HepG2 (cell line): ENCODE data around the gene PRMT2. TPM values are rescaled to one million over a fixed set of nuclear protein-coding genes. Genes with fewer than 3 reads are reported as not detected.

Experiments used
- ATAC-seq: fragments of 200-7000 bp; cut with Tn5 transposase; 3 replicates; pipeline ENCODE4 v1.9.1; 2020; ENCODE audit warnings: mild to moderate bottlenecking, moderate library complexity
- BruUV-seq: library from RNA; stranded (reverse); fragments of 400-500 nt; replicated peaks from 2 replicates; lab custom pipeline; 2021; lab: Mats Ljungman, UMichigan
- CTCF ChIA-PET: fragments of 300-600 bp; formaldehyde crosslinking; extraction: SDS; loops from one replicate; lab custom pipeline; 2021; ENCODE audit warnings: low total read pairs, inconsistent platforms, low intra/inter-chr PET ratio; lab: Yijun Ruan, JAX
- POLR2A ChIA-PET: fragments of 350-600 bp; sonication (Branson Sonifier 250); formaldehyde crosslinking; loops from one replicate; lab custom pipeline; 2020; ENCODE audit warnings: antibody characterized with exemption, inconsistent platforms; lab: Yijun Ruan, JAX
- DNase-seq: peaks from one replicate; pipeline ENCODE4 v3.0.0-alpha.2; 2015; ENCODE audit warnings: low spot score
- FAIRE-seq: peaks from 3 replicates; lab custom pipeline; 2011; peaks lifted over from hg19 to GRCh38; lab: Jason Lieb, UNC
- H2AFZ ChIP-seq: one replicate; pipeline ENCODE4 v1.6.1; 2011; ENCODE audit warnings: low read length, inconsistent platforms
- H3K27ac ChIP-seq: fragments of 300-600 bp; 3 replicates; pipeline ENCODE4 v1.8.0; 2011; ENCODE audit warnings: mixed run types, mild to moderate bottlenecking, mixed read lengths, low read length, inconsistent platforms; ENCODE audit not compliant: insufficient read depth; ENCODE audit errors: extremely low read length
- H3K27me3 ChIP-seq, 2 experiments: fragments of 200-600 bp in 1 of 2; 2 replicates in 1 of 2; 3 replicates in 1 of 2; pipeline versions ENCODE4 v1.6.0 to v1.8.0; 2011; ENCODE audit warnings: low read length in 2 of 2, mild to moderate bottlenecking in 2 of 2, moderate library complexity in 2 of 2, inconsistent platforms in 1 of 2; ENCODE audit not compliant: insufficient read depth in 2 of 2, control insufficient read depth in 1 of 2
- H3K36me3 ChIP-seq, 2 experiments: fragments of 200-600 bp in 1 of 2; replicated peaks in 1 of 2; 2 replicates in 1 of 2; 3 replicates in 1 of 2; pipeline versions ENCODE4 v1.5.1 to v1.8.0; 2011; ENCODE audit warnings: low read length in 2 of 2, inconsistent platforms in 1 of 2; ENCODE audit not compliant: insufficient read depth in 2 of 2, control insufficient read depth in 1 of 2
- H3K4me1 ChIP-seq: 2 replicates; pipeline ENCODE4 v1.5.1; 2012; ENCODE audit warnings: low read length, inconsistent platforms; ENCODE audit not compliant: insufficient read depth
- H3K4me2 ChIP-seq: 2 replicates; pipeline ENCODE4 v1.6.0; 2011; ENCODE audit warnings: low read depth, low read length, inconsistent platforms
- H3K4me3 ChIP-seq, 3 experiments: fragments of 200-600 bp in 1 of 3; sonication (generic), shearing (Covaris generic) in 1 of 3; replicated peaks in 1 of 3; 2 replicates each; pipeline ENCODE4 v1.5.1; 2011 to 2016; ENCODE audit warnings: low read length in 3 of 3, inconsistent platforms in 2 of 3, low read depth in 2 of 3, mild to moderate bottlenecking in 2 of 3, control low read depth in 1 of 3, mixed read lengths in 1 of 3; ENCODE audit not compliant: insufficient read depth in 1 of 3
- H3K79me2 ChIP-seq: one replicate; pipeline ENCODE4 v1.6.1; 2011; ENCODE audit warnings: low read length, inconsistent platforms; ENCODE audit not compliant: insufficient read depth
- H3K9ac ChIP-seq: 2 replicates; pipeline ENCODE4 v1.6.0; 2011; ENCODE audit warnings: mild to moderate bottlenecking, low read depth, low read length, inconsistent platforms; ENCODE audit not compliant: insufficient read depth
- H3K9me3 ChIP-seq: 2 replicates; pipeline ENCODE4 v1.5.1; 2012; ENCODE audit warnings: mild to moderate bottlenecking, low read length
- H4K20me1 ChIP-seq: 2 replicates; pipeline ENCODE4 v1.6.0; 2011; ENCODE audit warnings: inconsistent platforms, mild to moderate bottlenecking, low read length, moderate library complexity; ENCODE audit not compliant: insufficient read depth
- GATA4 ChIP-seq: sonication (generic); IDR thresholded peaks from 2 replicates; pipeline ENCODE4 v1.6.1; 2016; ENCODE audit warnings: antibody characterized with exemption, low read depth, borderline replicate concordance
- SOX6 ChIP-seq, 2 experiments: fragments of 450-650 bp in 1 of 2; sonication (generic) in 1 of 2; formaldehyde crosslinking in 1 of 2; IDR thresholded peaks; 2 replicates each; pipeline versions ENCODE4 v1.4.0 to v1.6.1; 2017 to 2020; ENCODE audit warnings: antibody characterized with exemption in 1 of 2, mild to moderate bottlenecking in 1 of 2, missing genetic modification reagents in 1 of 2
- TARDBP ChIP-seq: sonication (generic); formaldehyde crosslinking; IDR thresholded peaks from 2 replicates; pipeline ENCODE4 v1.8.0; 2022; ENCODE audit warnings: mild to moderate bottlenecking, missing genetic modification reagents
- ZHX2 ChIP-seq, 2 experiments: sonication (generic) in 1 of 2; formaldehyde crosslinking in 1 of 2; IDR thresholded peaks; 2 replicates each; pipeline versions ENCODE4 v1.6.1 to v1.9.0; 2014 to 2022; ENCODE audit warnings: antibody characterized with exemption in 1 of 2, borderline replicate concordance in 1 of 2, inconsistent platforms in 1 of 2, low read depth in 1 of 2, missing genetic modification reagents in 1 of 2
- WGBS: methylation state at CpG from one replicate; pipeline ENCODE4 v1.1.6; 2017; ENCODE audit warnings: low lambda C conversion rate; 5-methylcytosine and 5-hydroxymethylcytosine counted together
- in situ Hi-C: cut with HindIII; loops from 2 replicates; pipeline ENCODE4 v1.10.0; 2017; ENCODE audit warnings: low pct_unique_long_range_greater_than_20kb; ENCODE audit not compliant: extremely low pct_ligation_motif_present
- intact Hi-C: fragments of 100-400 bp; cut with micrococcal nuclease; formaldehyde crosslinking; loops from one replicate; pipeline ENCODE4 v1.10.0; 2022; ENCODE audit not compliant: unreplicated experiment
- polyA plus RNA-seq, 8 experiments: library from polyadenylated mRNA; depleted of rRNA in 3 of 8; stranded (reverse) in 7 of 8; unstranded in 1 of 8; fragments of >200 nt; fragmentation: Illumina TruSeq in 4 of 8; extraction: Trizol in 4 of 8; gene quantifications; 2 replicates each; pipeline versions ENCODE4 v1.2.1 to v1.2.3, GENCODE V29; 2011 to 2016; ENCODE audit warnings: low read depth in 4 of 8, missing spikeins in 1 of 8, mixed read lengths in 1 of 8; ENCODE audit not compliant: insufficient read depth in 1 of 8
- total RNA-seq, 5 experiments: library from RNA; depleted of rRNA; stranded (reverse); fragments of >200 nt; fragmentation: Illumina TruSeq; extraction: Trizol; gene quantifications; 2 replicates each; pipeline ENCODE4 v1.2.3, GENCODE V29; 2016; ENCODE audit warnings: low read depth in 1 of 5
- TF ChIP-seq, protein P1 (sequence below): fragments of 450-650 bp; IDR thresholded peaks from 2 replicates; pipeline ENCODE4 v1.6.1; 2017; ENCODE audit warnings: mild to moderate bottlenecking
- TF ChIP-seq, protein P2 (sequence below): sonication (generic); formaldehyde crosslinking; IDR thresholded peaks from 2 replicates; pipeline ENCODE4 v1.4.0; 2020; ENCODE audit warnings: missing genetic modification reagents, mild to moderate bottlenecking, borderline replicate concordance

The PRMT2 gene
- total and polyA plus RNA-seq, 2 of the 13 experiments (the other 11 are each of a cell fraction or from before 2014, with no cell fraction given) = 54.4 to 78.8 TPM

DNA sequence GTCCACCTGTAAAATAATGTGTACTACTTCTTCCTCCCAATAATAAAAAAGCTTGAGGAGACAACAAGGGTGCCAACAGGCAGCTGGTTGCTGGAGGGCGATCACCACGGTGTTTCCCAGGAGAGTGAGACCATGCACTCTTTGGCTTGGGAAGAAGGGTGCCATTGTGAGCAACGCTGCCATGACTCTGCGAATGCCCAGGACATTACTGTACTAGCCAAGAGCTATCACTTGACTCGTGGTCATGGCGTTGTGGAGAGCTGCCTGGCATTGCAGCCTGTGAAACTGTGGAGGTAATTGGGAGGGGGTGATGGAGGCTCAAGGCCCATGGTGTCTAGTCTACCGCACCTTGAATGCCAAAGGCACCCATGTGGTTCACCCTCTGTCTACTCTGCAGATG, 14.6 kb upstream of the PRMT2 start:
- H3K36me3 ChIP-seq = no peaks in the 10 kb centered on the region
- in situ Hi-C loops = no loop called here
- TF ChIP-seq ZHX2 (IDR thresholded peaks at IDR 0.05; ENCODE audit: low read depth) = no peak
- no peak for TF ChIP-seq ZHX2 (CRISPR knock-in tag; IDR thresholded peaks at IDR 0.05; ENCODE audit: borderline replicate concordance)
- TF ChIP-seq SOX6 (IDR thresholded peaks at IDR 0.05) = no peak
- no peak for TF ChIP-seq SOX6 (CRISPR knock-in tag; IDR thresholded peaks at IDR 0.05)
- TF ChIP-seq, protein P1, sequence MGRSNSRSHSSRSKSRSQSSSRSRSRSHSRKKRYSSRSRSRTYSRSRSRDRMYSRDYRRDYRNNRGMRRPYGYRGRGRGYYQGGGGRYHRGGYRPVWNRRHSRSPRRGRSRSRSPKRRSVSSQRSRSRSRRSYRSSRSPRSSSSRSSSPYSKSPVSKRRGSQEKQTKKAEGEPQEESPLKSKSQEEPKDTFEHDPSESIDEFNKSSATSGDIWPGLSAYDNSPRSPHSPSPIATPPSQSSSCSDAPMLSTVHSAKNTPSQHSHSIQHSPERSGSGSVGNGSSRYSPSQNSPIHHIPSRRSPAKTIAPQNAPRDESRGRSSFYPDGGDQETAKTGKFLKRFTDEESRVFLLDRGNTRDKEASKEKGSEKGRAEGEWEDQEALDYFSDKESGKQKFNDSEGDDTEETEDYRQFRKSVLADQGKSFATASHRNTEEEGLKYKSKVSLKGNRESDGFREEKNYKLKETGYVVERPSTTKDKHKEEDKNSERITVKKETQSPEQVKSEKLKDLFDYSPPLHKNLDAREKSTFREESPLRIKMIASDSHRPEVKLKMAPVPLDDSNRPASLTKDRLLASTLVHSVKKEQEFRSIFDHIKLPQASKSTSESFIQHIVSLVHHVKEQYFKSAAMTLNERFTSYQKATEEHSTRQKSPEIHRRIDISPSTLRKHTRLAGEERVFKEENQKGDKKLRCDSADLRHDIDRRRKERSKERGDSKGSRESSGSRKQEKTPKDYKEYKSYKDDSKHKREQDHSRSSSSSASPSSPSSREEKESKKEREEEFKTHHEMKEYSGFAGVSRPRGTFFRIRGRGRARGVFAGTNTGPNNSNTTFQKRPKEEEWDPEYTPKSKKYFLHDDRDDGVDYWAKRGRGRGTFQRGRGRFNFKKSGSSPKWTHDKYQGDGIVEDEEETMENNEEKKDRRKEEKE = no peak
- no peak for TF ChIP-seq TARDBP (CRISPR knock-in tag)
- TF ChIP-seq, protein P2, sequence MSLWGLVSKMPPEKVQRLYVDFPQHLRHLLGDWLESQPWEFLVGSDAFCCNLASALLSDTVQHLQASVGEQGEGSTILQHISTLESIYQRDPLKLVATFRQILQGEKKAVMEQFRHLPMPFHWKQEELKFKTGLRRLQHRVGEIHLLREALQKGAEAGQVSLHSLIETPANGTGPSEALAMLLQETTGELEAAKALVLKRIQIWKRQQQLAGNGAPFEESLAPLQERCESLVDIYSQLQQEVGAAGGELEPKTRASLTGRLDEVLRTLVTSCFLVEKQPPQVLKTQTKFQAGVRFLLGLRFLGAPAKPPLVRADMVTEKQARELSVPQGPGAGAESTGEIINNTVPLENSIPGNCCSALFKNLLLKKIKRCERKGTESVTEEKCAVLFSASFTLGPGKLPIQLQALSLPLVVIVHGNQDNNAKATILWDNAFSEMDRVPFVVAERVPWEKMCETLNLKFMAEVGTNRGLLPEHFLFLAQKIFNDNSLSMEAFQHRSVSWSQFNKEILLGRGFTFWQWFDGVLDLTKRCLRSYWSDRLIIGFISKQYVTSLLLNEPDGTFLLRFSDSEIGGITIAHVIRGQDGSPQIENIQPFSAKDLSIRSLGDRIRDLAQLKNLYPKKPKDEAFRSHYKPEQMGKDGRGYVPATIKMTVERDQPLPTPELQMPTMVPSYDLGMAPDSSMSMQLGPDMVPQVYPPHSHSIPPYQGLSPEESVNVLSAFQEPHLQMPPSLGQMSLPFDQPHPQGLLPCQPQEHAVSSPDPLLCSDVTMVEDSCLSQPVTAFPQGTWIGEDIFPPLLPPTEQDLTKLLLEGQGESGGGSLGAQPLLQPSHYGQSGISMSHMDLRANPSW (CRISPR knock-in tag) = no peak
- TF ChIP-seq GATA4 = no peak
- TF ChIP-seq, all 625 proteins: peak for 0
- Histone ChIP-seq H4K20me1 (no peaks in the 10 kb centered on the region), H3K27me3 (no peaks in the 10 kb centered on the region), H3K4me2 (peak overlapping the region; percentile 78; the same call in 1 of the 2 replicates), H3K27ac (peak overlapping the region; percentile 97), H3K9me3 (no peaks in the 10 kb centered on the region), H2AFZ (no peak overlapping the region), H3K79me2 (no peaks in the 10 kb centered on the region), H3K4me1 (peaks cover 36% of the 10 kb centered on the region), H3K9ac (peak overlapping the region; percentile 74; the same call in 1 of the 2 replicates), H3K4me3 (no peak overlapping the region)
- no peak for DNase-seq
- WGBS = 97% methylated on average over 7 of the region's 7 CpGs
- ChIA-PET POLR2A (interaction anchor here (4.3 kb wide), 1 partner anchor 13 kb away, joined by 48 read pairs; the partner anchor contains the start of gene PRMT2), CTCF (no interaction called here)
- BruUV-seq = no TSS peak
- intact Hi-C loops = no loop called here
- FAIRE-seq = no peak
- no peak for ATAC-seq
